ENCODE data around the gene ADCY7. TPM values are rescaled to one million over a fixed set of nuclear protein-coding genes. Genes with fewer than 3 reads are reported as not detected.

ADCY7 gene
- total RNA-seq, 1 experiment from 2014 or later, result 34.2 TPM

DNA sequence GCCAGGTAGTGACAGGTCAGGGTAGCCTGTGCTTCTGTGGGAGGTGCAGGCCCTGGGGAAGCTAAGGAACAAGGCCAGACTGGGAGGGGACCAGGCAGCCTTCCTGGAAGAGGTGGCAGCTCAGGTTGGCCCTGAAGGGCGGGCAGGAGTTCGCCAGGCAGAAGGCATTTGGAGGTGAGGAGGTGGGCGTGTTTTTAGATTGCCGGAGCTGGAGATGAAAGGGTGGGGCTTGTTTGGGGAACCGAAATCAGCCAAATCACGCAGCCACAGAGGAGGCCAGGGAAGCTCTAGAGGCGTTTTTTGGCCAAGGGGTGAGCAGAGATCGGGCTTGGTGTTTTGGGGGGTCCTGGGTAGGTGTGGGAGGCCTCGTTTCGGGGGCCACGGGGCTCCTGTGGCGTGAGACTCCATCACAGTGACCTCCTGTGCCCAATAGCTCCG, 7.6 kb downstream of the ADCY7 start (continued):
- no peak for TF ChIP-seq EGR1 (IDR thresholded peaks at IDR 0.05; ENCODE audit: low read depth)

DNA sequence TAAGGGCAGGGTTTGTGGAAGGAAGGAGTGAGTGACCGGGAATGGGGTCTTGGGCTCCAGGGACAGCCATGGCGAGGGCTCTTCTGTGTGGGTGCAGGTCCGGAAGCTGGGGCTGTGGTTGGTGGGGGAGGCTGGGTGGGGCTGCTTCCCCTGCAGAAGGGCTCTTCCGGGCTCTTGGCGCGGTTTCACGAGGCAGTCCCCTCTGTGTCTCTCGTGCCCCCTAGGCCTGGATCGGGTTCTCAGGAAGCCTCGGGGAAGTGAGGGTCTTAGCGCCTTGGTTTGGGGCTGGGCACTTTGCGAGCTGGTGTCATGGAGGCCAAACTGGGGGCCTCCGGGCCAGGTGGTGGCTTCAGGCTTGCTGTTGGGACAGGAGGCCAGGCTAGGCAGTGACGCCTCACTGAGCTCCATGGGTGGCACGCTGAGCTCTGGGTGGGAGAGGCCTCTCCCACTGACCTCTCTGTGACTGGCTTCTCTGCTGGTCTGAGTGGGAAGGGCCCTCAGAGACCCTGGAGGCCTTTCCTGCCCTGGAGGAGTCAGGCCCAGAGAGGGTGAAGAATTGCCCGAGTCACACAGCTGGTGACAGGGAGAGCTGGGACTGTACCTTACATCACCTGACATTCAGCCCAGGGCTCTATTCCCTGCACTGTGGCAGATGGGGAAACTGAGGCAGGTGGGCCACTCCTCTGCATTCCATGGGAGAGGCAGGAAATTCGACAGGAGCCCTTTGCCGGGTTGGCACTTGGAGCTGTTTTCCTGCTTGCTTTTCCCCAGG, 8.2 kb downstream of the ADCY7 start:
- no TSS peak for BruUV-seq (replicated peaks)
- Histone ChIP-seq H3K27ac (ENCODE audit: low read depth, low read length) (no peak overlapping the region), H3K9ac (ENCODE audit: low read length) (no peak overlapping the region), H3K4me3 (replicated peaks in 1 of 2; ENCODE audit: low read depth in 1 of 2, low read length in 2 of 2) (no peak overlapping the region), H3K79me2 (ENCODE audit: insufficient read depth, low read length) (peaks cover 7% of the 10 kb centered on the region; the same call in 1 of the 2 replicates), H3K4me1 (ENCODE audit: control insufficient read depth in 1 of 2, insufficient read depth in 2 of 2, low read length in 2 of 2) (no peaks in the 10 kb centered on the region), H3K4me2 (ENCODE audit: low read length) (no peak overlapping the region), H4K20me1 (ENCODE audit: insufficient read depth) (no peaks in the 10 kb centered on the region), H3K9me2 (ENCODE audit: insufficient read depth) (no peaks in the 10 kb centered on the region), H2AFZ (ENCODE audit: low read depth, low read length, poor library complexity, severe bottlenecking) (no peak overlapping the region), H3K9me3 (ENCODE audit: control insufficient read depth in 1 of 2, insufficient read depth in 1 of 2, low read depth in 1 of 2, low read length in 2 of 2) (no peaks in the 10 kb centered on the region), H3K27me3 (ENCODE audit: insufficient read depth, low read length) (no peaks in the 10 kb centered on the region), H3K36me3 (ENCODE audit: control insufficient read depth in 1 of 2, insufficient read depth in 2 of 2, low read length in 2 of 2) (no peaks in the 10 kb centered on the region)
- ChIA-PET POLR2A (no interaction called here), RAD21 (ENCODE audit: low non-redundant PET in 1 of 2, low total read pairs in 2 of 2, uncharacterized antibody in 2 of 2, unreplicated experiment in 2 of 2) (no interaction called here), CTCF (no interaction called here)
- TF ChIP-seq EZH2phosphoT487 (IDR thresholded peaks at IDR 0.05; ENCODE audit: borderline replicate concordance), result no peak
- TF ChIP-seq FOSL1 (IDR thresholded peaks at IDR 0.05; ENCODE audit: low read depth), result no peak
- TF ChIP-seq EZH2 (IDR thresholded peaks at IDR 0.05), result no peak
- TF ChIP-seq SP1 (IDR thresholded peaks at IDR 0.05; ENCODE audit: low read depth), result no peak
- no peak for TF ChIP-seq JUND (IDR thresholded peaks at IDR 0.05)
- TF ChIP-seq RAD21 (IDR thresholded peaks at IDR 0.05; ENCODE audit: low read depth), result no peak
- TF ChIP-seq POLR2A (IDR thresholded peaks at IDR 0.05; ENCODE audit: borderline replicate concordance, extremely low read depth, insufficient read depth, insufficient read length), result no peak
- TF ChIP-seq SIN3A (IDR thresholded peaks at IDR 0.05; ENCODE audit: low read depth), result no peak
- no peak for TF ChIP-seq CEBPB (IDR thresholded peaks at IDR 0.05; ENCODE audit: low read depth)
- TF ChIP-seq CBX3 (IDR thresholded peaks at IDR 0.05; ENCODE audit: low read depth), result no peak
- intact Hi-C loops (cut with micrococcal nuclease), result no loop called here
- no peak for DNase-seq (ENCODE audit: low read depth, low spot score)
- ATAC-seq, result no peak

DNA sequence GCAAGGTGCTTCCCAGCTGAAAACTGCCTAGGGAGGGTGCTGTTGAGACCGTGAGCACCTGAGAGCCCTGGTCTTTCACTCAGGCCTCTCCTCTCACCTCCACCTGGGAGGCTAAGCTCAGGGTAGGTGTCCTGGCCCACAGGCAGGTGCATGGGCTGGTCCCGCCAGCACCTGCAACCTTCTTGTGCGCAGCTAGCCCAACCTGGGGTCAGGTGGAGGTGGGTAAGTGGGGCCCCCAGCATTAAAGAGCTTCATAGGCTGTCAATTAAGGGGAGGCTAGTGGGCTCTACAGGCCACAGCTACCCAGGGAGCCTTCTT, 8.7 kb downstream of the ADCY7 start:
- Histone ChIP-seq H4K20me1 (ENCODE audit: insufficient read depth) (no peaks in the 10 kb centered on the region), H3K36me3 (ENCODE audit: control insufficient read depth in 1 of 2, insufficient read depth in 2 of 2, low read length in 2 of 2) (no peaks in the 10 kb centered on the region), H3K9ac (ENCODE audit: low read length) (no peak overlapping the region), H3K27ac (ENCODE audit: low read depth, low read length) (no peak overlapping the region), H3K4me3 (replicated peaks in 1 of 2; ENCODE audit: low read depth in 1 of 2, low read length in 2 of 2) (no peak overlapping the region), H3K27me3 (ENCODE audit: insufficient read depth, low read length) (no peaks in the 10 kb centered on the region), H3K4me2 (ENCODE audit: low read length) (no peak overlapping the region), H3K9me3 (ENCODE audit: control insufficient read depth in 1 of 2, insufficient read depth in 1 of 2, low read depth in 1 of 2, low read length in 2 of 2) (no peaks in the 10 kb centered on the region), H3K9me2 (ENCODE audit: insufficient read depth) (no peaks in the 10 kb centered on the region), H3K4me1 (ENCODE audit: control insufficient read depth in 1 of 2, insufficient read depth in 2 of 2, low read length in 2 of 2) (no peaks in the 10 kb centered on the region), H2AFZ (ENCODE audit: low read depth, low read length, poor library complexity, severe bottlenecking) (no peak overlapping the region), H3K79me2 (ENCODE audit: insufficient read depth, low read length) (peaks cover 7% of the 10 kb centered on the region; the same call in 1 of the 2 replicates)
- ChIA-PET POLR2A (no interaction called here), RAD21 (ENCODE audit: low non-redundant PET in 1 of 2, low total read pairs in 2 of 2, uncharacterized antibody in 2 of 2, unreplicated experiment in 2 of 2) (no interaction called here), CTCF (no interaction called here)
- intact Hi-C loops (cut with micrococcal nuclease), result no loop called here
- no TSS peak for BruUV-seq (replicated peaks)
- DNase-seq (ENCODE audit: low read depth, low spot score), result no peak
- ATAC-seq, result no peak; the same call in 1 of the 2 replicates
- TF ChIP-seq EZH2 (IDR thresholded peaks at IDR 0.05) (no peak), EZH2phosphoT487 (IDR thresholded peaks at IDR 0.05; ENCODE audit: borderline replicate concordance) (no peak), FOSL1 (IDR thresholded peaks at IDR 0.05; ENCODE audit: low read depth) (no peak), POLR2AphosphoS5 (IDR thresholded peaks at IDR 0.05; ENCODE audit: low read depth, low read length) (no peak), EGR1 (IDR thresholded peaks at IDR 0.05; ENCODE audit: low read depth) (no peak), RAD21 (IDR thresholded peaks at IDR 0.05; ENCODE audit: low read depth) (no peak), CBX3 (IDR thresholded peaks at IDR 0.05; ENCODE audit: low read depth) (no peak), YY1 (IDR thresholded peaks at IDR 0.05; ENCODE audit: extremely low read depth, insufficient replicate concordance, low read depth, low read length) (no peak), TCF7L2 (IDR thresholded peaks at IDR 0.05; ENCODE audit: borderline replicate concordance, extremely low read depth, insufficient read depth, insufficient read length) (no peak), CEBPB (IDR thresholded peaks at IDR 0.05; ENCODE audit: low read depth) (no peak), SRF (IDR thresholded peaks at IDR 0.05; ENCODE audit: low read depth) (no peak), ZNF274 (IDR thresholded peaks at IDR 0.05; ENCODE audit: low read depth, low read length) (no peak), ZFX (IDR thresholded peaks at IDR 0.05) (no peak)
- TF ChIP-seq, protein P1, sequence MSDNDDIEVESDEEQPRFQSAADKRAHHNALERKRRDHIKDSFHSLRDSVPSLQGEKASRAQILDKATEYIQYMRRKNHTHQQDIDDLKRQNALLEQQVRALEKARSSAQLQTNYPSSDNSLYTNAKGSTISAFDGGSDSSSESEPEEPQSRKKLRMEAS (IDR thresholded peaks at IDR 0.05), result no peak
- TF ChIP-seq, protein P2, sequence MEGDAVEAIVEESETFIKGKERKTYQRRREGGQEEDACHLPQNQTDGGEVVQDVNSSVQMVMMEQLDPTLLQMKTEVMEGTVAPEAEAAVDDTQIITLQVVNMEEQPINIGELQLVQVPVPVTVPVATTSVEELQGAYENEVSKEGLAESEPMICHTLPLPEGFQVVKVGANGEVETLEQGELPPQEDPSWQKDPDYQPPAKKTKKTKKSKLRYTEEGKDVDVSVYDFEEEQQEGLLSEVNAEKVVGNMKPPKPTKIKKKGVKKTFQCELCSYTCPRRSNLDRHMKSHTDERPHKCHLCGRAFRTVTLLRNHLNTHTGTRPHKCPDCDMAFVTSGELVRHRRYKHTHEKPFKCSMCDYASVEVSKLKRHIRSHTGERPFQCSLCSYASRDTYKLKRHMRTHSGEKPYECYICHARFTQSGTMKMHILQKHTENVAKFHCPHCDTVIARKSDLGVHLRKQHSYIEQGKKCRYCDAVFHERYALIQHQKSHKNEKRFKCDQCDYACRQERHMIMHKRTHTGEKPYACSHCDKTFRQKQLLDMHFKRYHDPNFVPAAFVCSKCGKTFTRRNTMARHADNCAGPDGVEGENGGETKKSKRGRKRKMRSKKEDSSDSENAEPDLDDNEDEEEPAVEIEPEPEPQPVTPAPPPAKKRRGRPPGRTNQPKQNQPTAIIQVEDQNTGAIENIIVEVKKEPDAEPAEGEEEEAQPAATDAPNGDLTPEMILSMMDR (IDR thresholded peaks at IDR 0.05 in 2 of 3, conservative IDR thresholded peaks at IDR 0.05 in 1 of 3; ENCODE audit: borderline replicate concordance in 1 of 3, insufficient read depth in 1 of 3, low read depth in 2 of 3, low read length in 2 of 3), result no peak
